ENCODE data around the gene RBL2.
"Not testable (repeated sequence)": the region's sequence is repeated elsewhere in the genome, so short reads cannot be mapped to it uniquely, and the experiment has no call there.

RBL2 gene

DNA sequence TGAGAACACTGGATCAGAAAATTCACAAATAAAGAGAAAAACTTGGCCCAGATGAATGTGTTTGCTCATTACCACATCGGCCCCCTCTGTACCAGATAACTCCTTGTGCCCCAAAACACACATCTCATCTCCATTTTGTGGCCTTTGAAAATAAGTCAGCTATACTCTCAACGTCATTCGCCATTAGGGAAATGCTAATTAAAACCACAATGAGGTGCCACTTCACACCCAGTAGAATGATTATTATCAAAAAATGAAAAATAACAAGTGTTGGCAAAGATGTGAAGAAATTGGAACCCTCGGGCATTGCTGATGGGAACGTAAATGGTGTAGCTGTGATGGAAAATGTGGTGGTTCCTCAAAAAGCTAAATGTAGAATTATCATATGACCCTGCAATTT is 103.4 kb downstream of the RBL2 start:
- ATAC-seq = no peak
- no peak for DNase-seq

DNA sequence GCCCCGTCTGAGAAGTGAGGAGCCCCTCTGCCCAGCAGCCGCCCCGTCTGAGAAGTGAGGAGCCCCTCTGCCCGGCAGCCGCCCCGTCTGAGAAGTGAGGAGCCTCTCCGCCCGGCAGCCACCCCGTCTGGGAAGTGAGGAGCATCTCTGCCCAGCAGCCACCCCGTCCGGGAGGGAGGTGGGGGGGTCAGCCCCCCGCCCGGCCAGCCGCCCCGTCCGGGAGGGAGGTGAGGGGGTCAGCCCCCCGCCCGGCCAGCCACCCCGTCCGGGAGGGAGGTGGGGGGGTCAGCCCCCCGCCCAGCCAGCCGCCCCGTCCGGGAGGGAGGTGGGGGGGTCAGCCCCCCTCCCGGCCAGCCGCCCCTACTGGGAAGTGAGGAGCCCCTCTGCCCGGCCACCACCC is 105.1 kb downstream of the RBL2 start:
- not testable (repeated sequence) for DNase-seq, ATAC-seq

GRCh38 chr16:53539759-53540718 is 105.8 kb downstream of the RBL2 start:
- not testable (repeated sequence) for ATAC-seq, DNase-seq

All from stimulated activated naive CD8-positive, alpha-beta T cell treated with anti-CD3 and anti-CD28 coated beads, Interleukin-15, Interleukin-2, amounts not matched to agents 100 U/mL and 50 U/mL, for 24 hours (primary cell).